Chondrocyte (in vitro differentiated cells): Measurements from ENCODE around the gene GIGYF1. TPM values are rescaled to one million over a fixed set of nuclear protein-coding genes. Genes with fewer than 3 reads are reported as not detected.

Source experiments
- DNase-seq: peaks from one replicate; pipeline ENCODE4 v3.0.0; 2021; ENCODE audit warnings: mixed read lengths, low spot score
- H3K27ac Mint-ChIP-seq: one replicate; pipeline ENCODE4 v1.8.0; 2021; ENCODE audit warnings: mild to moderate bottlenecking, moderate library complexity, mixed read lengths; ENCODE audit not compliant: unreplicated experiment
- H3K27me3 Mint-ChIP-seq: 2 replicates; pipeline ENCODE4 v1.8.0; 2021; ENCODE audit warnings: low read depth, mixed read lengths
- H3K36me3 Mint-ChIP-seq: 2 replicates; pipeline ENCODE4 v1.8.0; 2021; ENCODE audit warnings: low read depth, mixed read lengths
- H3K4me1 Mint-ChIP-seq: 2 replicates; pipeline ENCODE4 v1.8.0; 2021; ENCODE audit warnings: low read depth, mild to moderate bottlenecking, mixed read lengths
- H3K4me3 Mint-ChIP-seq: one replicate; pipeline ENCODE4 v1.8.0; 2021; ENCODE audit warnings: mild to moderate bottlenecking, moderate library complexity, mixed read lengths; ENCODE audit not compliant: unreplicated experiment
- H3K9me3 Mint-ChIP-seq: 2 replicates; pipeline ENCODE4 v1.8.0; 2021; ENCODE audit warnings: low read depth, mixed read lengths
- CTCF ChIP-seq: fragments of 200-600 bp; sonication (generic); IDR thresholded peaks from 2 replicates; pipeline ENCODE4 v1.5.0; 2021; ENCODE audit warnings: antibody characterized with exemption, mild to moderate bottlenecking, moderate library complexity
- total RNA-seq: library from RNA; stranded (reverse); gene quantifications from 3 replicates; pipeline ENCODE4 v1.2.1, GENCODE V29; 2021

GIGYF1 gene
- total RNA-seq, 1 donor from 2014 or later = 32.8 TPM

GRCh38 chr7:100714725-100715124 is 20.7 kb upstream of the GIGYF1 start:
- no peak for TF ChIP-seq CTCF
- Mint-ChIP-seq H3K27me3 (peaks cover 7% of the 10 kb centered on the region), H3K4me1 (no peaks in the 10 kb centered on the region), H3K4me3 (no peak overlapping the region), H3K9me3 (peaks cover 14% of the 10 kb centered on the region), H3K36me3 (peaks cover 7% of the 10 kb centered on the region), H3K27ac (no peak overlapping the region)
- DNase-seq = no peak

- Mint-ChIP-seq H3K4me1 (peaks cover 11% of the 10 kb centered on the region), H3K27me3 (no peaks in the 10 kb centered on the region), H3K27ac (no peak overlapping the region), H3K36me3 (peaks cover 1% of the 10 kb centered on the region), H3K4me3 (no peak overlapping the region), H3K9me3 (no peaks in the 10 kb centered on the region)
- no peak for TF ChIP-seq CTCF
- DNase-seq = no peak
Measured at GRCh38 chr7:100711369-100711768, 17.3 kb upstream of the GIGYF1 start.

GRCh38 chr7:100710452-100710851 is 16.4 kb upstream of the GIGYF1 start:
- no peak for TF ChIP-seq CTCF
- Mint-ChIP-seq H3K27ac (no peak overlapping the region), H3K36me3 (peaks cover 1% of the 10 kb centered on the region), H3K27me3 (no peaks in the 10 kb centered on the region), H3K9me3 (no peaks in the 10 kb centered on the region), H3K4me3 (no peak overlapping the region), H3K4me1 (peaks cover 12% of the 10 kb centered on the region)
- DNase-seq = no peak

GRCh38 chr7:100708395-100708794 is 14.3 kb upstream of the GIGYF1 start:
- Mint-ChIP-seq H3K27ac (no peak overlapping the region), H3K9me3 (no peaks in the 10 kb centered on the region), H3K4me3 (no peak overlapping the region), H3K4me1 (peaks cover 12% of the 10 kb centered on the region), H3K36me3 (peaks cover 1% of the 10 kb centered on the region), H3K27me3 (no peaks in the 10 kb centered on the region)
- DNase-seq = no peak
- TF ChIP-seq CTCF = no peak

- H3K27me3 Mint-ChIP-seq = peaks cover 4% of the 10 kb centered on the region
- TF ChIP-seq CTCF = no peak
- H3K36me3 Mint-ChIP-seq = peaks cover 1% of the 10 kb centered on the region
- peaks cover 12% of the 10 kb centered on the region for H3K4me1 Mint-ChIP-seq
- no peak for DNase-seq
- H3K4me3 Mint-ChIP-seq = peak overlapping the region; percentile 96
- H3K27ac Mint-ChIP-seq = peak overlapping the region; percentile 89
- H3K9me3 Mint-ChIP-seq = no peaks in the 10 kb centered on the region
Measured at GRCh38 chr7:100706672-100707311, 12.7 kb upstream of the GIGYF1 start.
